GM12892 (cell line): ENCODE results near the gene DVL2.

ENCODE experiments used
- POLR2A ChIP-seq: IDR thresholded peaks from 2 replicates; pipeline ENCODE4 v1.6.1; 2011; ENCODE audit warnings: low read depth, low read length, control low read depth
- POLR2AphosphoS5 ChIP-seq: IDR thresholded peaks from 2 replicates; pipeline ENCODE4 v1.6.1; 2011; ENCODE audit warnings: low read depth, low read length, control low read depth

DNA sequence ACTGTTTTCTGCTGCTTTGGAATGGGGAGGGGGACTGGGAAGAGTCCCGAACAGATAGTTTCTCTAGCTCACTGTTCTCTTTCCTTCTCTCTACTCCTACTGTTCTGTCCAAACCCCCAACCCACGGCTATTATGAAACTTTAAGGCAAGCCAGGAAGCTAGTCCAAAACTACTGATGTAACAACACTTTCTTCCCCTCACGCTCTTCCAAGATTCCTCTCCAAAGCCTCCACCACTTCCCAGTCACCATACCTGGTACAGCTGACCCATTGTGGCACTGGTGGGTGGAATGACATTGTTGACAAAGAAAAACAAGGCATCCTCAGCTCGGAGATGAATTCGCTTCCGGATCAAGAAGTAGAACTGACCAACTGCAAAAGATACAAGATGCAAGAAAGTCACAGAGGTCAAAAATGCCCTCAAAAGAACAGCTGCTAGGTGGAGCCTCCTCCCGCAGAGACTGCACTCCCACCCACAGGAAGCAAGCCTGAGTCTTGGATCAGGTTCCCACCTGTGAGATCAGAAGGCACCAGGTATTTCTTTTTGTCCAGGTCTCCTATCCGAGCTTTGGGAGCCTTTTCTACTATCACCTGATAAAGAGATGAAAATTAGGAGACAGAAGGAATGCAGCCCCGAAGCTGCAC is 6.9 kb upstream of the DVL2 start:
- TF ChIP-seq POLR2A (no peak), POLR2AphosphoS5 (no peak)
